ENCODE results near the gene GDI1.

Gene GDI1

GRCh38 chrX:154437971-154438893 is 1.3 kb downstream of the GDI1 start:
- DNase-seq (ENCODE audit: low spot score): no peak

DNA sequence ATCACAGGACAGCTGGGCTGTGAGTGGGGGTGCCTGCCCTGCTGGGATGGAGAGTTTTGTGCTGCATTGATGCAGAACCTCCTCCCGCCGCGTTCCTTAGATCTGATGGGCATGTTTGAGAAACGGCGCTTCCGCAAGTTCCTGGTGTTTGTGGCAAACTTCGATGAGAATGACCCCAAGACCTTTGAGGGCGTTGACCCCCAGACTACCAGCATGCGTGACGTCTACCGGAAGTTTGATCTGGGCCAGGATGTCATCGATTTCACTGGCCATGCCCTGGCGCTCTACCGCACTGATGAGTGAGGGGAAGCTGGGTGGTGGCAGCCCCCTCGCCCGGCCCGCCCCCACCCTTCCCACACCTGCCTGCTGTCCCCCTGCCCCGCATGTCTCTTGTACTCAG is 2.9 kb downstream of the GDI1 start:
- no peak for DNase-seq (ENCODE audit: low spot score)

DNA sequence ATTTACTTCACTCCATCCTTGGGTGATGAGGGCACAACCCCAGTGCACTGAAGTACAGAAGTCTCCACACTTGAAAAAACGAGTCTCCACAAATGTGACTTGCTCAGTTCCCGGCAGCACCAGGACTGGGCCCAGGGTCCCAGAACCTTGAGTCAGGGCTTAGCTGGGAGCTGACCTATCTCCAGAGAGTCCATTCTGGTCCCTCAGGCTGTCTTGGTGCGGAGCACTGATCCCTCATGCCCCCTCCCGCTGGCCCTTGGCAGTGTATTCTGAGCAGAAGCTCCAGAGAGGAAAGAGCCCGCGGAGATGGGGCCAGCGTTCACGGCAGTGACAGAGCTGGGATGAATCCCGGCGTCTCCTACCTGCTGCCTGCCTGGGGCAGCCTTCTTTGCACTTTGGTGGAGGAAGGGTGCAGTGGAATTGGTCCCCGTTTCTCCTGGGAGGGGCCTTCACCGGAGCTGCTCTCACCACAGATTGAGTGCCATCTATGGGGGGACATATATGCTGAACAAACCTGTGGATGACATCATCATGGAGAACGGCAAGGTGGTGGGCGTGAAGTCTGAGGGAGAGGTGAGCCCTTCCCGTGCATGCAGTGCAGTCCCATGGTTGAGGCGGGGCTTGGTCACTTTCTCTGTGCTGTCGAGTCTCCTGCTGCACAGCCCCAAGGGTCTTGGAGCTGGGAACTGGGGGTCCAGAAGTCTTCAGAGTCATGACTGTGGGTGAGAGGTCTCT is 3.8 kb downstream of the GDI1 start:
- DNase-seq (ENCODE audit: low spot score): no peak

- DNase-seq (ENCODE audit: low spot score): no peak
Observed at GRCh38 chrX:154441564-154441963, 4.6 kb downstream of the GDI1 start.

- DNase-seq (ENCODE audit: low spot score): no peak
Observed at GRCh38 chrX:154441984-154442707, 5.2 kb downstream of the GDI1 start.

- DNase-seq (ENCODE audit: low spot score): no peak
Observed at GRCh38 chrX:154443479-154443910, 6.5 kb downstream of the GDI1 start.

DNA sequence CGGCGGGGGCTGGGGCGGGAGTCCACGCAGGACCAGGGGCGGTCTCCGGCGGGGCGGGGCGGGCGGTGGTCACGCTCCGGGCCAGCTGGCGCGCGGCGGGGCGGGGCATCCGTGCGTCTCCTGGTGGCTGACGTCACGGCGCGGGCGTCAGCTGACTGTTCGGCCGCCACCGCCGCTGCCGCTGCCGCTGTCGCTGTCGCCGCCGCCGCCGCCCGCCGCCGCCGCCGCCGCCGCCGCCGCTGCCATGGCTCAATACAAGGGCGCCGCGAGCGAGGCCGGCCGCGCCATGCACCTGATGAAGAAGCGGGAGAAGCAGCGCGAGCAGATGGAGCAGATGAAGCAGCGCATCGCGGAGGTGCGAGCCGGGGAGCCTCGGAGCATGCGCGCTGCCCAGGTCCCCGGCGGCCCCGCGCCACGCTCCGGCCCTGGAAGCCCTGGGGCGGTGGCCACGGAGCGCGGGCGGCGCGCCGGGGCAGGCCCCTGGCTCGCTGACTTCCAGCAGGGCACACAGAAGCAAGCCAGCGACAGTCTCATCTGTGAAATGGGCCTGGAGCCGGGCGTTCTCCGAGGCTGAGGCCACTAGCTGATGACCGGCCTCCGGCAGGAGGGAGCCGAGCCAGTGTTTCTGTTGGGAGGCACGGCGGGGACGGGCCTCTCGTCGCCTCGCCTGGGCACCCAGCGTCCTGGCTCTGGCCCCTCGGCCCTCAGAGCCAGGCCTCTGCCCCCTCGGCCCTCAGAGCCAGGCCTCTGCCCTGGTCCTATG is 7.2 kb downstream of the GDI1 start, which contains the start of gene FAM50A:
Gene FAM50A, plus strand, starts transcription at position 150 of the 763 bp plus-strand sequence. Its CDS starts 95 bp downstream, at position 245.
- peak; percentile 62 for DNase-seq (ENCODE audit: low spot score)

GRCh38 chrX:154444755-154445246 is 7.8 kb downstream of the GDI1 start:
- no peak for DNase-seq (ENCODE audit: low spot score)

DNA sequence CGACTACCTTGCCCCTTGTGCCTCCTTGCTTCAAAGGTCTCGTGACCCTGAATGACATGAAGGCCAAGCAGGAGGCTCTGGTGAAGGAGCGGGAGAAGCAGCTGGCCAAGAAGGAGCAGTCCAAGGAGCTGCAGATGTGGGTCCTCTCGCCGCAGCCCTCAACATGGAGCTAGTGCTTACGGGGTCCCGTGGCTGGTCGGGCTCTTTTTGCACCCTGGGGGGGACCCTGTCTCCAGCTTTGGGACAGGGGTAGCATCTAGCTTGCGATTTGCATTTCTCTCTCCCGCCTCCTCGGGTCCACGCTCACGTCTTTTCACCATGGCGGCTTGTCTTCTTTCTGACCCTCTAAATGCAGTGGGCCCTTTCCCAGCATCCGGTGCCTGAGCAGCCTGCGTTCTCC is 8.8 kb downstream of the GDI1 start:
- DNase-seq (ENCODE audit: low spot score): no peak

DNA sequence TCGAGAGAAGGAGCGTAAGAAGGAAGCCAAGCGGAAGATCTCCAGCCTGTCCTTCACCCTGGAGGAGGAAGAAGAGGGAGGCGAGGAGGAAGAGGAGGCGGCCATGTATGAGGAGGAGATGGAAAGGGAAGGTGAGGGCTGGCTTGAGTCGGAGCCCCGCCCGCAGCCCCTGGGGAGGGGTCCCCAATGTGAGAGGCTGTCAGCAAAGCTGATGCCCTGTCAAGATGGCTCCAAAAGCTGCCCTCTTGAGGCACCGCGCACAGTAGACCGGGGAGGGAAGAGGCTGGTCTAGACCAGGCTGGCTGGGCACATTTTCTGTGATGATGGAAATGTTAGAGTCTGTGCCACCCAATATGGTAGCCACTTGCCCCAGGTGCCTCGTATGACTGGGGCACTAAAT is 9.5 kb downstream of the GDI1 start:
- DNase-seq (ENCODE audit: low spot score): no peak

- DNase-seq (ENCODE audit: low spot score): no peak
Observed at GRCh38 chrX:154448484-154448883, 11.5 kb downstream of the GDI1 start.

DNA sequence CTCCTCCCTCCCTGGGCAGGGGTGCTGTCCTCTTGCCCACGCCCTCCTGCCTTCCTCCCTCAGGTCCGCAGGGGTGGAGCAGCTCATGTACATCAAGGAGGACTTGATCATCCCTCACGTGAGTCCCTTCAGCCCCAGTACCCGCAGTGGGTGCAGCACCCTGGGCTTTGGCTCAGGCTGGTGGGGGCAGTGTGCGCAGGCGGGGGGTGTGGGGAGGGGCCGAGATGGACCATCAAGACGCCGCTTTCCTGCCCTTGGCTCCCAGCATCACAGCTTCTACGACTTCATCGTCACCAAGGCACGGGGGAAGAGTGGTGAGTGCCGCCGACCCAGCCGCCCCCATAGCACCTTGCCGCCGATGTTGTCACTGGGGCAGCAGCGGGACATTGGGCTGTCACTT is 12.7 kb downstream of the GDI1 start:
- DNase-seq (ENCODE audit: low spot score): no peak

- no peak for DNase-seq (ENCODE audit: low spot score)
Observed at GRCh38 chrX:154450312-154450711, 13.4 kb downstream of the GDI1 start.

DNA sequence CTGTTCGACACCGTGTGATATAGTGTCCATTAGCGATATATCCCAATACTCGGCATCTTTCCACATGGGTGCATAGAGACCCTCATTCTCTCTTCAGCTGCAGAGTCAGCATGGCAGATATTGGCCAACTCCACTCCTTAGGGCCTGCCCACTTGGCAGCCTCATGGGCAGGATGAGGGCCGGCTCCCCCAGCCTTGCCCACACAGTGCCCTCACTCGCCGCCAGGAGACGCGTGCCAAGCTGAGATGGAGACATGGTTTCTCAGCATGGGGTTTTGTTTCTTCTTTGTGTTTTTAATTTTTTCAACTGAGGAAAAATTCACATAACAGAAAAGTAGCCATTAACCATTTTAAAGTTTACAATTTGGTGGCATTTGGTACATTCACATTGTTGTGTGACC is 15.9 kb downstream of the GDI1 start:
- no peak for DNase-seq (ENCODE audit: low spot score)

GRCh38 chrX:154457491-154458115 is 20.6 kb downstream of the GDI1 start:
- DNase-seq (ENCODE audit: low spot score): peak; percentile 60

DNA sequence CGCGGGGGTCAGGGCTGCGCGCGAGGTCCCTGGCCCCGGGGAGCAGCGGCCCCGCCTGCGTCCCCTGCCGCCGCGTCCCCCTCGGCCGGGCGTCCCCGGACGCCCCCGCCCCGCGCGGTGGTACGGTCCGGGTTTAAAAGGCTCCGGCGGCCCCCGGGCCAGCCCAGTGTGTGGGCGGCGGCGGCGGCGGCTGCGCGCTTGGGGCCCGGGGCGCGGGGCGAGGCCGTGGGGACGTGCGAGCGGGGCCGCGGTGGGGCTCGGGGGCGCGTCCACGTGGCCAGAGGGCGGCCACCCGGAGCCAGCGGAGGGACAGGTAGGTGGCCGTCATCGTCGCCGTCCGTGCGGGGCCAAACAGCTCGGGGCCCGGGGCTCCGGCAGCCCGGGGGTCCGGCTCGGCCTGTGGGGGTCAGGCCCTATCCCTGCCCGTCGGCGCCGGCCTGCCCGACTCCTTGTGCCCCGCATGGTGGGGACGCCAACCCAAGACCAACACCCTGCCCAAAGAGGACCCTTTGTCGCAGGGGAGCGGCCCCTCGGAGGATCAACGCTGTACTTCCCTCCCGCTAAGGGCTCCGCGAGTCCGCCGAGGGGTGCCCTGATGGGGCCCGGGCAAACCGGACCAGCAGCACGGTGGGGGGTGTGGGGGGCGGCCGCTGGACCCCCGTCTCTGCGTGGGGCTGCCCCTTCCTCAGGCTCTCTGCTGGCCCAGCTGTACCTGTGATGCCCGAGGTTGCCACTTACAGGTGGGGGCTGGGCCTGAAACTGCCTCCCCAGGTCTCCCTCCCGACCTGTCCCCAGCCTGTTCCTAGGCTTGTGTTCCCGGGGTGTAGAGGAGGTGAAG is 21.4 kb downstream of the GDI1 start, which contains the start of gene PLXNA3:
Gene PLXNA3, plus strand, starts transcription at position 166 of the 838 bp plus-strand sequence. CDS start 1,903 bp downstream, outside the sequence.
- DNase-seq (ENCODE audit: low spot score): peak; percentile 73

- DNase-seq (ENCODE audit: low spot score): no peak
Observed at GRCh38 chrX:154458954-154459778, 22.2 kb downstream of the GDI1 start.

DNA sequence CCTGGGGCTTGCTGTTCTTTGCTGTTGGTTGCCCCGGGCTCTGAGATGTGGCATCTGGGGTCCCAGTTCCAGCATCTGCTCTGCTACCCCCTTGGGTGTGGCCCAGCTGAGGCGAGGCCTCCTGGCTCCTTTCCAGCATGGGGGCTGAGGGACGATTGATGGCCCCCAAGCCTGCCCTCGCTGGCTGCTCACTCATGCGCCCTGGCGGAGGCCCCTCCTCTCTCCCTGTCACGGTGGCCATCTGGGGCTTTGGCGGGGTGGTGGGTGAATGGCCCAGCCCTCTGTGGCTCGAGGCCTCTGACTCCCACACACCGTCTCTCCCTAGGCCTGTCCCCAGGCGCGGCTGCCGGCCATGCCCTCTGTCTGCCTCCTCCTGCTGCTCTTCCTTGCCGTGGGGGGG is 22.9 kb downstream of the GDI1 start:
- DNase-seq (ENCODE audit: low spot score): no peak

DNA sequence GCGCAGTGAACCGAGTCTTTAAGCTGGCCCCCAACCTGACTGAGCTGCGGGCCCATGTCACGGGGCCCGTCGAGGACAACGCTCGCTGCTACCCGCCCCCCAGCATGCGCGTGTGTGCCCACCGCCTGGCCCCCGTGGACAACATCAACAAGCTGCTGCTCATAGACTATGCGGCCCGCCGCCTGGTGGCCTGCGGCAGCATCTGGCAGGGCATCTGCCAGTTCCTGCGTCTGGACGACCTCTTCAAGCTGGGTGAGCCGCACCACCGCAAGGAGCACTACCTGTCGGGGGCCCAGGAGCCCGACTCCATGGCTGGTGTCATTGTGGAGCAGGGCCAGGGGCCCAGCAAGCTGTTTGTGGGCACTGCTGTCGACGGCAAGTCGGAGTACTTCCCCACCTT is 23.4 kb downstream of the GDI1 start:
- DNase-seq (ENCODE audit: low spot score): no peak

Measured in CD4-positive, alpha-beta T cell treated with Interleukin-15 for 4 hours (primary cell).